ENCODE results near the gene CHST13.

DNA sequence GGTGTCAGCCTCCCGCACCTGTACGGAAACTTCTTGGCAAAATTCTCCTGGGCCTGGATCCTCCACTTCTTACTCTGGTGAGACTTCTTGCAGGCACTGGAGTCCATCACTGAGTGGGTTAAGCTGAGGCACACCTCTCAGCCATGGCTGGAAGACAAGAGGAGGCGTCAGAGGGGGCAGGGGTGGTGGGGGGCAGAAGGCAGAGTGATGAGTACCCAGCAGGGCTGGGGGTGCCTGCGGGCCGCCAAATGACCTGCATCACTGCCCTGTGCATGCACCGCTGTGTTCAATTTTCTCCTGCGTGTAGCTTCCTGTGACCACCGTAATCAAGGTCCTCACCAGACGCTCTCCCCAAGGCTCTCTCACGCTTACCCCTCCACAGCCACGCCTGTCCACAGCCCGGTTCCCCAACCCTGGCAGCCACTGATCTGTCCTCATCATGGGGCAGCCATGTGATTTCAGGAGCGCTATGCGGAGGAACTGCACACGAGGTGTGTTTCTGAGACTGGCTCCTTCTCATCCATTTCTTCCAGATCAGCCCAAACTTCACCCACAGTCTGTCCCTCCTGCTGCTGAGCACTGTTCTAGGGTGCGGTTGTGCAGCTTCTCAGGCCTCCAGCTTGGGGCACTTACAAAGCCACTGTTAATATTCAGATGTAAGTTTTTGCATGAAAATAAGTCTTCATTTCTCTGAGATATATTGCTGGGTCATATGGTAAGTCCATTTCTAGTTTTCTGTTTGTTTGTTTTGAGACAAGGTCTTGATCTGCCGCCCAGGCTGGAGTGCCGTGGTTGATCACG lies 29.5 kb downstream of the CHST13 start:
- TF ChIP-seq, protein P1, sequence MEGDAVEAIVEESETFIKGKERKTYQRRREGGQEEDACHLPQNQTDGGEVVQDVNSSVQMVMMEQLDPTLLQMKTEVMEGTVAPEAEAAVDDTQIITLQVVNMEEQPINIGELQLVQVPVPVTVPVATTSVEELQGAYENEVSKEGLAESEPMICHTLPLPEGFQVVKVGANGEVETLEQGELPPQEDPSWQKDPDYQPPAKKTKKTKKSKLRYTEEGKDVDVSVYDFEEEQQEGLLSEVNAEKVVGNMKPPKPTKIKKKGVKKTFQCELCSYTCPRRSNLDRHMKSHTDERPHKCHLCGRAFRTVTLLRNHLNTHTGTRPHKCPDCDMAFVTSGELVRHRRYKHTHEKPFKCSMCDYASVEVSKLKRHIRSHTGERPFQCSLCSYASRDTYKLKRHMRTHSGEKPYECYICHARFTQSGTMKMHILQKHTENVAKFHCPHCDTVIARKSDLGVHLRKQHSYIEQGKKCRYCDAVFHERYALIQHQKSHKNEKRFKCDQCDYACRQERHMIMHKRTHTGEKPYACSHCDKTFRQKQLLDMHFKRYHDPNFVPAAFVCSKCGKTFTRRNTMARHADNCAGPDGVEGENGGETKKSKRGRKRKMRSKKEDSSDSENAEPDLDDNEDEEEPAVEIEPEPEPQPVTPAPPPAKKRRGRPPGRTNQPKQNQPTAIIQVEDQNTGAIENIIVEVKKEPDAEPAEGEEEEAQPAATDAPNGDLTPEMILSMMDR (IDR thresholded peaks at IDR 0.05; ENCODE audit: extremely low read depth in 1 of 2, insufficient read depth in 1 of 2, low read depth in 1 of 2, low read length in 2 of 2), result no peak
- TF ChIP-seq POLR2AphosphoS5 (IDR thresholded peaks at IDR 0.05; ENCODE audit: insufficient read depth, low read depth, low read length), result no peak

All from endothelial cell of umbilical vein (primary cell).